CD4-positive, alpha-beta T cell (primary cell): ENCODE data around the gene CEP72. TPM values are rescaled to one million over a fixed set of nuclear protein-coding genes. Genes with fewer than 3 reads are reported as not detected.

Experiments
- ATAC-seq: fragments of 200-7000 bp; cut with Tn5 transposase; one replicate; pipeline ENCODE4 v1.10.0; 2022; ENCODE audit warnings: mild to moderate bottlenecking; ENCODE audit not compliant: poor library complexity
- CTCF ChIA-PET: fragments of 350-600 bp; sonication (Branson Sonifier 250); formaldehyde crosslinking; loops from one replicate; lab custom pipeline; 2021; ENCODE audit warnings: antibody characterized with exemption, inconsistent platforms; lab: Charles Lee
- POLR2A ChIA-PET: fragments of 350-600 bp; sonication (Branson Sonifier 250); formaldehyde crosslinking; loops from one replicate; lab custom pipeline; 2021; ENCODE audit warnings: antibody characterized with exemption, inconsistent platforms; lab: Charles Lee
- DNase-seq, 14 experiments: peaks; one replicate each; pipeline ENCODE4 v3.0.0-alpha.2; 2013 to 2020; ENCODE audit warnings: mixed read lengths in 2 of 14
- H3K27ac ChIP-seq, 2 donors: one replicate each; pipeline versions ENCODE4 v1.5.1 to v1.7.0; 2013; ENCODE audit warnings: low read length in 2 of 2, low read depth in 1 of 2, mild to moderate bottlenecking in 1 of 2
- H3K27me3 ChIP-seq, 2 experiments: 1 replicate in 1 of 2; 2 replicates in 1 of 2; pipeline versions ENCODE4 v1.6.1 to v1.7.0; 2013; ENCODE audit warnings: low read length in 2 of 2, control low read depth in 1 of 2, mild to moderate bottlenecking in 1 of 2, moderate library complexity in 1 of 2; ENCODE audit not compliant: insufficient read depth in 2 of 2, control insufficient read depth in 1 of 2
- H3K36me3 ChIP-seq: one replicate; pipeline ENCODE4 v1.6.1; 2013; ENCODE audit warnings: low read length, control low read depth; ENCODE audit not compliant: insufficient read depth
- H3K4me1 ChIP-seq: one replicate; pipeline ENCODE4 v1.6.1; 2013; ENCODE audit warnings: low read length, control low read depth; ENCODE audit not compliant: insufficient read depth
- H3K4me3 ChIP-seq: one replicate; pipeline ENCODE4 v1.5.1; 2013; ENCODE audit warnings: mild to moderate bottlenecking, low read length, moderate library complexity
- H3K9me3 ChIP-seq, 2 experiments: 1 replicate in 1 of 2; 2 replicates in 1 of 2; pipeline versions ENCODE4 v1.6.1 to v1.7.0; 2013; ENCODE audit warnings: low read length in 2 of 2, mild to moderate bottlenecking in 2 of 2, control low read depth in 1 of 2, moderate library complexity in 1 of 2; ENCODE audit not compliant: control insufficient read depth in 1 of 2, insufficient read depth in 1 of 2
- H3K27ac Mint-ChIP-seq: one replicate; pipeline ENCODE4 v1.8.0; 2020; ENCODE audit warnings: mixed read lengths
- H3K27me3 Mint-ChIP-seq: one replicate; pipeline ENCODE4 v1.8.0; 2021; ENCODE audit warnings: mixed read lengths
- H3K36me3 Mint-ChIP-seq: one replicate; pipeline ENCODE4 v1.8.0; 2021; ENCODE audit warnings: low read depth, mixed read lengths
- H3K4me1 Mint-ChIP-seq: one replicate; pipeline ENCODE4 v1.8.0; 2021; ENCODE audit warnings: low read depth, mixed read lengths
- H3K4me3 Mint-ChIP-seq: one replicate; pipeline ENCODE4 v1.8.0; 2020; ENCODE audit warnings: mild to moderate bottlenecking, mixed read lengths
- H3K9me3 Mint-ChIP-seq: one replicate; pipeline ENCODE4 v1.8.0; 2020; ENCODE audit warnings: mixed read lengths
- intact Hi-C, 2 experiments: fragments of 100-400 bp; cut with DNase I in 1 of 2; cut with micrococcal nuclease in 1 of 2; formaldehyde crosslinking; loops; one replicate each; pipeline versions ENCODE4 v1.15.1 to v1.9.0; 2023 to 2025; cut with DNase I, micrococcal nuclease
- total RNA-seq, 174 experiments: library from RNA in 2 of 174; stranded (reverse) in 2 of 174; gene quantifications; one replicate each; pipeline ENCODE4 v1.2.3 and lab custom pipeline; 2021 to 2026
- TF ChIP-seq, protein P1 (sequence below): fragments of 200-600 bp; IDR thresholded peaks from one replicate; pipeline ENCODE4 v1.8.0; 2022; ENCODE audit warnings: antibody characterized with exemption, mild to moderate bottlenecking

Gene CEP72
- total RNA-seq, 2 experiments from 2014 or later, result 7.6 to 8.0 TPM

DNA sequence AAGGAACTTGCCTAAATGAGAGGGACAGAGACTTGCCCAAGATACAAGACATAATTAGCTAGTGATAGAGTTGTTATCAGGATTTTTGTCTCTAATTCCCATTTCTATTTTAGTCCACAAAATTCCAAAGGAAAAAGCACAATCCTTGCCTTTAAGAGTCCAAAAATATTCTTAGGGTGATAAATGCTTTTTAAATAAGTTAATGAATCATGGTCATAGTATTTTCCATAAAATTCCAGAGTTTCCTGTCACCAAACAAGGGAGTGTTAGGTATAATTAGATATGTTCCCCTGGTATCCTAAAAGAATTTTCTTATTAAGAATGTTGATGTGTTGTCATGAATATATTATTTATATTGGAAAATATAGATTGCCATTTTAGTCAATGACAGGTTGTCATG, 21.8 kb upstream of the CEP72 start:
- H3K4me1 Mint-ChIP-seq, result no peaks in the 10 kb centered on the region
- H3K9me3 ChIP-seq, result no peaks in the 10 kb centered on the region
- no peaks in the 10 kb centered on the region for H3K36me3 Mint-ChIP-seq
- TF ChIP-seq, protein P1, sequence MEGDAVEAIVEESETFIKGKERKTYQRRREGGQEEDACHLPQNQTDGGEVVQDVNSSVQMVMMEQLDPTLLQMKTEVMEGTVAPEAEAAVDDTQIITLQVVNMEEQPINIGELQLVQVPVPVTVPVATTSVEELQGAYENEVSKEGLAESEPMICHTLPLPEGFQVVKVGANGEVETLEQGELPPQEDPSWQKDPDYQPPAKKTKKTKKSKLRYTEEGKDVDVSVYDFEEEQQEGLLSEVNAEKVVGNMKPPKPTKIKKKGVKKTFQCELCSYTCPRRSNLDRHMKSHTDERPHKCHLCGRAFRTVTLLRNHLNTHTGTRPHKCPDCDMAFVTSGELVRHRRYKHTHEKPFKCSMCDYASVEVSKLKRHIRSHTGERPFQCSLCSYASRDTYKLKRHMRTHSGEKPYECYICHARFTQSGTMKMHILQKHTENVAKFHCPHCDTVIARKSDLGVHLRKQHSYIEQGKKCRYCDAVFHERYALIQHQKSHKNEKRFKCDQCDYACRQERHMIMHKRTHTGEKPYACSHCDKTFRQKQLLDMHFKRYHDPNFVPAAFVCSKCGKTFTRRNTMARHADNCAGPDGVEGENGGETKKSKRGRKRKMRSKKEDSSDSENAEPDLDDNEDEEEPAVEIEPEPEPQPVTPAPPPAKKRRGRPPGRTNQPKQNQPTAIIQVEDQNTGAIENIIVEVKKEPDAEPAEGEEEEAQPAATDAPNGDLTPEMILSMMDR, result no peak
- intact Hi-C loops, result no loop called here
- ChIA-PET POLR2A (no interaction called here), CTCF (no interaction called here)
- H3K27me3 Mint-ChIP-seq, result peaks cover 56% of the 10 kb centered on the region
- no peaks in the 10 kb centered on the region for H3K36me3 ChIP-seq
- DNase-seq (no peak), ATAC-seq (no peak)
- H3K4me3 Mint-ChIP-seq, result no peak overlapping the region
- no peak overlapping the region for H3K27ac ChIP-seq
- no peak overlapping the region for H3K27ac Mint-ChIP-seq
- peaks cover 5 to 7% of the 10 kb centered on the region in 2 experiments for H3K27me3 ChIP-seq
- H3K4me1 ChIP-seq, result no peaks in the 10 kb centered on the region
- no peaks in the 10 kb centered on the region for H3K9me3 Mint-ChIP-seq
- H3K4me3 ChIP-seq, result no peak overlapping the region

DNA sequence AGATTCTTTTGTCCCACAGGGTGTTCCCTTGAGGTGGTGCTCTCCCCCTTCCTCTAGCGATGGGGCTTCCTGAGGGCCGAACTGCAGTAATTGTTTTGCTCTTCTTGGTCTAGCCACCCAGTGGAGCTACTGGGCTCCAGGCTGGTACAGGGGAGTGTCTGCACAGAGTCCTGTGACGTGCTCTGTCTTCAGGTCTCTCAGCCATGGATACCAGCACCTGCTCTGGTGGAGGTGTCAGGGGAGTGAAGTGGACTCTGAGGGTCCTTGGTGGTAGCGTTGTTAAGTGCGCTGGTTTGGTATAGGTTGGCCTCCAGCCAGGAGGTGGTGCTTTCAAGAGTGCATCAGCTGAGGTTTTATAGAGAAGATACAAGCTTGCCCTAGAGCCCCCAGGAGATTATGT, 20.4 kb upstream of the CEP72 start:
- DNase-seq (no peak), ATAC-seq (no peak)
- Mint-ChIP-seq H3K9me3 (no peaks in the 10 kb centered on the region), H3K4me1 (no peaks in the 10 kb centered on the region), H3K27ac (no peak overlapping the region), H3K36me3 (no peaks in the 10 kb centered on the region), H3K27me3 (peaks cover 58% of the 10 kb centered on the region), H3K4me3 (no peak overlapping the region)
- Histone ChIP-seq H3K27ac (no peak overlapping the region), H3K4me3 (no peak overlapping the region), H3K36me3 (no peaks in the 10 kb centered on the region), H3K9me3 (no peaks in the 10 kb centered on the region), H3K27me3 (peaks cover 5 to 7% of the 10 kb centered on the region in 2 experiments), H3K4me1 (no peaks in the 10 kb centered on the region)
- POLR2A ChIA-PET, result no interaction called here
- CTCF ChIA-PET, result no interaction called here
- TF ChIP-seq, protein P1, result no peak
- intact Hi-C loops, result no loop called here

DNA sequence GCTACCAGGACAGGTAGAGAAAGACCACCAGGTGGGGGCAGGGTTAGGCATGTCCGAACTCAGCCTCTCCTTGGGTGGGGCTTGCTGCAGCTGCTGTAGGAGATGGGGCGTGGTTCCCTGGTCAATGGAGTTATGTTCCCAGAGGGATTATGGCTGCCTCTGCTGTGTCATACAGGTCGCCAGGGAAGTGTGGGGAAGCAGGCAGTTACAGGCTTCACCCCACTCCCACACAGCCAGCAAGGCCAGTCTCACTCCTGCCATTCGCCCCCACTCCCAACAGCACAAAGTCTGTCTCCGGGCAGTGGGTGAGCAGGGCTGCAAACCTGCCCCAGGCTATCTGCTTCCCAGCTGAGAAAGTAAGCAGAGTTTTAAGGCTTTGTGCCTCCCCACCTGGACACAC, 20.0 kb upstream of the CEP72 start:
- peaks cover 58% of the 10 kb centered on the region for H3K27me3 Mint-ChIP-seq

More for the DNA sequence above, 20.0 kb upstream of the CEP72 start:
- CTCF ChIA-PET, result no interaction called here
- no peaks in the 10 kb centered on the region for H3K9me3 Mint-ChIP-seq
- peaks cover 5 to 7% of the 10 kb centered on the region in 2 experiments for H3K27me3 ChIP-seq
- H3K4me3 ChIP-seq, result no peak overlapping the region
- H3K9me3 ChIP-seq, result no peaks in the 10 kb centered on the region
- H3K4me3 Mint-ChIP-seq, result no peak overlapping the region
- DNase-seq (peak in 1 of 14 experiments; percentile 21), ATAC-seq (no peak)
- no peaks in the 10 kb centered on the region for H3K4me1 Mint-ChIP-seq
- TF ChIP-seq, protein P1, result no peak
- intact Hi-C loops, result no loop called here
- H3K36me3 ChIP-seq, result no peaks in the 10 kb centered on the region
- H3K4me1 ChIP-seq, result no peaks in the 10 kb centered on the region
- H3K27ac Mint-ChIP-seq, result no peak overlapping the region
- POLR2A ChIA-PET, result no interaction called here
- no peaks in the 10 kb centered on the region for H3K36me3 Mint-ChIP-seq
- no peak overlapping the region for H3K27ac ChIP-seq
